HepG2 (cell line): Measurements from ENCODE around the gene PDE4D. TPM values are rescaled to one million over a fixed set of nuclear protein-coding genes. Genes with fewer than 3 reads are reported as not detected.

ENCODE experiments used
- ATAC-seq: fragments of 200-7000 bp; cut with Tn5 transposase; 3 replicates; pipeline ENCODE4 v1.9.1; 2020; ENCODE audit warnings: mild to moderate bottlenecking, moderate library complexity
- BruUV-seq: library from RNA; stranded (reverse); fragments of 400-500 nt; replicated peaks from 2 replicates; lab custom pipeline; 2021; lab: Mats Ljungman, UMichigan
- CTCF ChIA-PET: fragments of 300-600 bp; formaldehyde crosslinking; extraction: SDS; loops from one replicate; lab custom pipeline; 2021; ENCODE audit warnings: low total read pairs, inconsistent platforms, low intra/inter-chr PET ratio; lab: Yijun Ruan, JAX
- POLR2A ChIA-PET: fragments of 350-600 bp; sonication (Branson Sonifier 250); formaldehyde crosslinking; loops from one replicate; lab custom pipeline; 2020; ENCODE audit warnings: antibody characterized with exemption, inconsistent platforms; lab: Yijun Ruan, JAX
- DNase-seq: peaks from one replicate; pipeline ENCODE4 v3.0.0-alpha.2; 2015; ENCODE audit warnings: low spot score
- FAIRE-seq: peaks from 3 replicates; lab custom pipeline; 2011; peaks lifted over from hg19 to GRCh38; lab: Jason Lieb, UNC
- H2AFZ ChIP-seq: one replicate; pipeline ENCODE4 v1.6.1; 2011; ENCODE audit warnings: low read length, inconsistent platforms
- H3K27ac ChIP-seq: fragments of 300-600 bp; 3 replicates; pipeline ENCODE4 v1.8.0; 2011; ENCODE audit warnings: mixed run types, mild to moderate bottlenecking, mixed read lengths, low read length, inconsistent platforms; ENCODE audit not compliant: insufficient read depth; ENCODE audit errors: extremely low read length
- H3K27me3 ChIP-seq, 2 experiments: fragments of 200-600 bp in 1 of 2; 2 replicates in 1 of 2; 3 replicates in 1 of 2; pipeline versions ENCODE4 v1.6.0 to v1.8.0; 2011; ENCODE audit warnings: low read length in 2 of 2, mild to moderate bottlenecking in 2 of 2, moderate library complexity in 2 of 2, inconsistent platforms in 1 of 2; ENCODE audit not compliant: insufficient read depth in 2 of 2, control insufficient read depth in 1 of 2
- H3K36me3 ChIP-seq, 2 experiments: fragments of 200-600 bp in 1 of 2; replicated peaks in 1 of 2; 2 replicates in 1 of 2; 3 replicates in 1 of 2; pipeline versions ENCODE4 v1.5.1 to v1.8.0; 2011; ENCODE audit warnings: low read length in 2 of 2, inconsistent platforms in 1 of 2; ENCODE audit not compliant: insufficient read depth in 2 of 2, control insufficient read depth in 1 of 2
- H3K4me1 ChIP-seq: 2 replicates; pipeline ENCODE4 v1.5.1; 2012; ENCODE audit warnings: low read length, inconsistent platforms; ENCODE audit not compliant: insufficient read depth
- H3K4me2 ChIP-seq: 2 replicates; pipeline ENCODE4 v1.6.0; 2011; ENCODE audit warnings: low read depth, low read length, inconsistent platforms
- H3K4me3 ChIP-seq, 3 experiments: fragments of 200-600 bp in 1 of 3; sonication (generic), shearing (Covaris generic) in 1 of 3; replicated peaks in 1 of 3; 2 replicates each; pipeline ENCODE4 v1.5.1; 2011 to 2016; ENCODE audit warnings: low read length in 3 of 3, inconsistent platforms in 2 of 3, low read depth in 2 of 3, mild to moderate bottlenecking in 2 of 3, control low read depth in 1 of 3, mixed read lengths in 1 of 3; ENCODE audit not compliant: insufficient read depth in 1 of 3
- H3K79me2 ChIP-seq: one replicate; pipeline ENCODE4 v1.6.1; 2011; ENCODE audit warnings: low read length, inconsistent platforms; ENCODE audit not compliant: insufficient read depth
- H3K9ac ChIP-seq: 2 replicates; pipeline ENCODE4 v1.6.0; 2011; ENCODE audit warnings: mild to moderate bottlenecking, low read depth, low read length, inconsistent platforms; ENCODE audit not compliant: insufficient read depth
- H3K9me3 ChIP-seq: 2 replicates; pipeline ENCODE4 v1.5.1; 2012; ENCODE audit warnings: mild to moderate bottlenecking, low read length
- H4K20me1 ChIP-seq: 2 replicates; pipeline ENCODE4 v1.6.0; 2011; ENCODE audit warnings: inconsistent platforms, mild to moderate bottlenecking, low read length, moderate library complexity; ENCODE audit not compliant: insufficient read depth
- ARNT2 ChIP-seq: sonication (generic); formaldehyde crosslinking; IDR thresholded peaks from 2 replicates; pipeline ENCODE4 v1.8.0; 2022; ENCODE audit warnings: mild to moderate bottlenecking, low read depth, missing genetic modification reagents, moderate library complexity
- BHLHE40 ChIP-seq: IDR thresholded peaks from 2 replicates; pipeline ENCODE4 v1.6.1; 2011; ENCODE audit warnings: low read length, improper control_type of control experiment
- CENPT ChIP-seq: sonication (generic); formaldehyde crosslinking; IDR thresholded peaks from 2 replicates; pipeline ENCODE4 v1.8.0; 2022; ENCODE audit warnings: low read depth, mild to moderate bottlenecking, moderate library complexity, missing genetic modification reagents
- GLI4 ChIP-seq: sonication (generic); formaldehyde crosslinking; IDR thresholded peaks from 2 replicates; pipeline ENCODE4 v1.5.1; 2020; ENCODE audit warnings: missing genetic modification reagents, mild to moderate bottlenecking, moderate library complexity, borderline replicate concordance
- HOXA5 ChIP-seq: sonication (generic); formaldehyde crosslinking; IDR thresholded peaks from 2 replicates; pipeline ENCODE4 v1.4.0; 2020; ENCODE audit warnings: missing genetic modification reagents
- ZKSCAN8 ChIP-seq: IDR thresholded peaks from 2 replicates; pipeline ENCODE4 v1.6.1; 2016; ENCODE audit warnings: borderline replicate concordance, missing genetic modification reagents, missing compliant biosample characterization
- WGBS: methylation state at CpG from one replicate; pipeline ENCODE4 v1.1.6; 2017; ENCODE audit warnings: low lambda C conversion rate; 5-methylcytosine and 5-hydroxymethylcytosine counted together
- in situ Hi-C: cut with HindIII; loops from 2 replicates; pipeline ENCODE4 v1.10.0; 2017; ENCODE audit warnings: low pct_unique_long_range_greater_than_20kb; ENCODE audit not compliant: extremely low pct_ligation_motif_present
- intact Hi-C: fragments of 100-400 bp; cut with micrococcal nuclease; formaldehyde crosslinking; loops from one replicate; pipeline ENCODE4 v1.10.0; 2022; ENCODE audit not compliant: unreplicated experiment
- polyA plus RNA-seq, 8 experiments: library from polyadenylated mRNA; depleted of rRNA in 3 of 8; stranded (reverse) in 7 of 8; unstranded in 1 of 8; fragments of >200 nt; fragmentation: Illumina TruSeq in 4 of 8; extraction: Trizol in 4 of 8; gene quantifications; 2 replicates each; pipeline versions ENCODE4 v1.2.1 to v1.2.3, GENCODE V29; 2011 to 2016; ENCODE audit warnings: low read depth in 4 of 8, missing spikeins in 1 of 8, mixed read lengths in 1 of 8; ENCODE audit not compliant: insufficient read depth in 1 of 8
- total RNA-seq, 5 experiments: library from RNA; depleted of rRNA; stranded (reverse); fragments of >200 nt; fragmentation: Illumina TruSeq; extraction: Trizol; gene quantifications; 2 replicates each; pipeline ENCODE4 v1.2.3, GENCODE V29; 2016; ENCODE audit warnings: low read depth in 1 of 5
- TF ChIP-seq, protein P1 (sequence below): sonication (generic); formaldehyde crosslinking; IDR thresholded peaks from one replicate; pipeline ENCODE4 v1.5.1; 2020; ENCODE audit warnings: mild to moderate bottlenecking, missing genetic modification reagents; ENCODE audit errors: not compliant biosample characterization
- TF ChIP-seq, protein P2 (sequence below): sonication (generic); formaldehyde crosslinking; IDR thresholded peaks from 2 replicates; pipeline ENCODE4 v1.4.0; 2020; ENCODE audit warnings: missing genetic modification reagents

PDE4D gene
- total and polyA plus RNA-seq, 2 of the 13 experiments (the other 11 are each of a cell fraction or from before 2014, with no cell fraction given), result 7.0 to 12.2 TPM

DNA sequence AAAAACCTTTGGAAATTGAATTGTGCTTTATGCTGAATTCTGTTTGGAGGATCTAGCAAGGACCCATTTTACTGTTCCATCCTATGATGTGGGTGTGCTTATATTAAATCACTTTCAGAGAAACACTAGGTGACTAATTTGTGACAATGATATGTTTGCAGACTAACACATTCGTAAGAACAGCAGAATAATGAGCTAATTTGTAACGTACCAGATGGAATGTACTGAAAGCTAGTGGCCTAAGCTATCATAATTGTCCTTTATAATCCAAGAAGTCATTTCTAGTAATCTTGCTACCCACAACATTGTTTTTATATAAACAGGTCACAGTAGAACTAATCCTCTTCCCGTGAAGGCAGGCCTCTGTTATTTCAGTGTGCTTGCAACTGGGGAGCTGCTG is 292.5 kb downstream of the PDE4D start (continued):
- TF ChIP-seq, protein P1, sequence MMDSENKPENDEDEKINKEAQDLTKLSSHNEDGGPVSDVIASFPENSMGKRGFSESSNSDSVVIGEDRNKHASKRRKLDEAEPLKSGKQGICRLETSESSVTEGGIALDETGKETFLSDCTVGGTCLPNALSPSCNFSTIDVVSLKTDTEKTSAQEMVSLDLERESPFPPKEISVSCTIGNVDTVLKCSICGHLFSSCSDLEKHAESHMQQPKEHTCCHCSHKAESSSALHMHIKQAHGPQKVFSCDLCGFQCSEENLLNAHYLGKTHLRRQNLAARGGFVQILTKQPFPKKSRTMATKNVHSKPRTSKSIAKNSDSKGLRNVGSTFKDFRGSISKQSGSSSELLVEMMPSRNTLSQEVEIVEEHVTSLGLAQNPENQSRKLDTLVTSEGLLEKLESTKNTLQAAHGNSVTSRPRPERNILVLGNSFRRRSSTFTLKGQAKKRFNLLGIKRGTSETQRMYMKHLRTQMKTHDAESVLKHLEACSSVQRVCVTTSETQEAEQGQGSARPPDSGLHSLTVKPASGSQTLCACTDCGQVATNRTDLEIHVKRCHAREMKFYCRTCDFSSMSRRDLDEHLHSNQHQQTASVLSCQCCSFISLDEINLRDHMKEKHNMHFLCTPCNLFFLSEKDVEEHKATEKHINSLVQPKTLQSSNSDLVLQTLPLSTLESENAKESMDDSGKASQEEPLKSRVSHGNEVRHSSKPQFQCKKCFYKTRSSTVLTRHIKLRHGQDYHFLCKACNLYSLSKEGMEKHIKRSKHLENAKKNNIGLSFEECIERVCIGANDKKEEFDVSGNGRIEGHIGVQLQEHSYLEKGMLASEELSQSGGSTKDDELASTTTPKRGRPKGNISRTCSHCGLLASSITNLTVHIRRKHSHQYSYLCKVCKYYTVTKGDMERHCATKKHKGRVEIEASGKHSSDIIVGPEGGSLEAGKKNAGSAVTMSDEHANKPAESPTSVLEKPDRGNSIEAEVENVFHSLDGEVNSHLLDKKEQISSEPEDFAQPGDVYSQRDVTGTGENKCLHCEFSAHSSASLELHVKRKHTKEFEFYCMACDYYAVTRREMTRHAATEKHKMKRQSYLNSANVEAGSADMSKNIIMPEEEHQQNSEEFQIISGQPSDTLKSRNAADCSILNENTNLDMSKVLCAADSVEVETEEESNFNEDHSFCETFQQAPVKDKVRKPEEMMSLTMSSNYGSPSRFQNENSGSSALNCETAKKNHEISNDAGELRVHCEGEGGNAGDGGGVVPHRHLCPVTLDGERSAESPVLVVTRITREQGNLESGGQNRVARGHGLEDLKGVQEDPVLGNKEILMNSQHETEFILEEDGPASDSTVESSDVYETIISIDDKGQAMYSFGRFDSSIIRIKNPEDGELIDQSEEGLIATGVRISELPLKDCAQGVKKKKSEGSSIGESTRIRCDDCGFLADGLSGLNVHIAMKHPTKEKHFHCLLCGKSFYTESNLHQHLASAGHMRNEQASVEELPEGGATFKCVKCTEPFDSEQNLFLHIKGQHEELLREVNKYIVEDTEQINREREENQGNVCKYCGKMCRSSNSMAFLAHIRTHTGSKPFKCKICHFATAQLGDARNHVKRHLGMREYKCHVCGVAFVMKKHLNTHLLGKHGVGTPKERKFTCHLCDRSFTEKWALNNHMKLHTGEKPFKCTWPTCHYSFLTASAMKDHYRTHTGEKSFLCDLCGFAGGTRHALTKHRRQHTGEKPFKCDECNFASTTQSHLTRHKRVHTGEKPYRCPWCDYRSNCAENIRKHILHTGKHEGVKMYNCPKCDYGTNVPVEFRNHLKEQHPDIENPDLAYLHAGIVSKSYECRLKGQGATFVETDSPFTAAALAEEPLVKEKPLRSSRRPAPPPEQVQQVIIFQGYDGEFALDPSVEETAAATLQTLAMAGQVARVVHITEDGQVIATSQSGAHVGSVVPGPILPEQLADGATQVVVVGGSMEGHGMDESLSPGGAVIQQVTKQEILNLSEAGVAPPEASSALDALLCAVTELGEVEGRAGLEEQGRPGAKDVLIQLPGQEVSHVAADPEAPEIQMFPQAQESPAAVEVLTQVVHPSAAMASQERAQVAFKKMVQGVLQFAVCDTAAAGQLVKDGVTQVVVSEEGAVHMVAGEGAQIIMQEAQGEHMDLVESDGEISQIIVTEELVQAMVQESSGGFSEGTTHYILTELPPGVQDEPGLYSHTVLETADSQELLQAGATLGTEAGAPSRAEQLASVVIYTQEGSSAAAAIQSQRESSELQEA (CRISPR knock-in tag), result no peak
- TF ChIP-seq CENPT (CRISPR knock-in tag) (no peak), ARNT2 (CRISPR knock-in tag) (no peak)

DNA sequence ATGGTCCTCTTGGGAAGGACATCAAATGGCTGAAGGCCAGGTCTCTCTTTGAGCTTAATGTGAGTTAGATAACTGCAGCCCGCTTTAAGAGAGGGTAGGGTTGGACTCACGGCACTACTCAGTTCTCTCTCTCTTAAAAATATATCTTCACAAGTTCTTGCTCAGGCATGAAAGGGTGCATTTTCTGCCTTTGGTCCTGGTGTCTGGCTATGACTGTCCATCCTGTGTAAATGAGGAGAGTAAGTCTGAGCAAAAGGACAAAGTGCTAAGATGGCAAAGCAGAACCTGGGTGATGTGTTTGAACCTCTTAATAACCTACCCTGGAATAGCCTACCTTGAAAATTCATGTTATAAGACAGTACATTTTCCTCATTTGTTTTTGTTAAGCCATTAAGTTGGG is 293.4 kb downstream of the PDE4D start:
- WGBS, result 85% methylated on average over 2 of the region's 2 CpGs

More for the DNA sequence above, 293.4 kb downstream of the PDE4D start:
- Histone ChIP-seq H3K4me1 (no peaks in the 10 kb centered on the region), H3K27ac (no peak overlapping the region), H3K79me2 (no peaks in the 10 kb centered on the region), H3K36me3 (no peaks in the 10 kb centered on the region), H3K27me3 (no peaks in the 10 kb centered on the region), H3K9me3 (no peaks in the 10 kb centered on the region), H4K20me1 (no peaks in the 10 kb centered on the region), H3K4me3 (no peak overlapping the region), H3K4me2 (no peak overlapping the region), H3K9ac (no peak overlapping the region), H2AFZ (no peak overlapping the region)
- BruUV-seq, result no TSS peak
- FAIRE-seq (no peak), DNase-seq (no peak), ATAC-seq (no peak)
- in situ Hi-C loops, result no loop called here
- POLR2A ChIA-PET, result no interaction called here
- intact Hi-C loops, result no loop called here
- CTCF ChIA-PET, result no interaction called here
- TF ChIP-seq BHLHE40, result no peak
- TF ChIP-seq GLI4 (CRISPR knock-in tag), result no peak
- TF ChIP-seq HOXA5, result no peak
- no peak for TF ChIP-seq ZKSCAN8 (CRISPR knock-in tag)
- TF ChIP-seq, protein P2, sequence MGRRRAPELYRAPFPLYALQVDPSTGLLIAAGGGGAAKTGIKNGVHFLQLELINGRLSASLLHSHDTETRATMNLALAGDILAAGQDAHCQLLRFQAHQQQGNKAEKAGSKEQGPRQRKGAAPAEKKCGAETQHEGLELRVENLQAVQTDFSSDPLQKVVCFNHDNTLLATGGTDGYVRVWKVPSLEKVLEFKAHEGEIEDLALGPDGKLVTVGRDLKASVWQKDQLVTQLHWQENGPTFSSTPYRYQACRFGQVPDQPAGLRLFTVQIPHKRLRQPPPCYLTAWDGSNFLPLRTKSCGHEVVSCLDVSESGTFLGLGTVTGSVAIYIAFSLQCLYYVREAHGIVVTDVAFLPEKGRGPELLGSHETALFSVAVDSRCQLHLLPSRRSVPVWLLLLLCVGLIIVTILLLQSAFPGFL (CRISPR knock-in tag), result no peak
